HG02678 (cell line): ENCODE measurements around the gene NWD2.
A peak's percentile ranks its signal among the peaks of the same experiment; 100 is the strongest.
"Not testable (repeated sequence)": the region's sequence is repeated elsewhere in the genome, so short reads cannot be mapped to it uniquely, and the experiment has no call there.

Experiments
- ATAC-seq: cut with Tn5 transposase; IDR thresholded peaks from one replicate; pipeline ENCODE4 v1.9.1; 2021; ENCODE audit warnings: mild to moderate bottlenecking, moderate library complexity; ENCODE audit not compliant: unreplicated experiment

Gene NWD2

GRCh38 chr4:37244583-37245390 is at the start of gene NWD2:
Gene NWD2 (plus strand): TSS chr4:37244743. CDS start chr4:37245068, 325 bp downstream.
- no peak for ATAC-seq

- no peak for ATAC-seq
Observed at GRCh38 chr4:37197899-37198298, 46.6 kb upstream of the NWD2 start.

- ATAC-seq = not testable (repeated sequence)
Observed at GRCh38 chr4:37204740-37205139, 39.8 kb upstream of the NWD2 start.

GRCh38 chr4:37216209-37216608 is 28.3 kb upstream of the NWD2 start:
- no peak for ATAC-seq

GRCh38 chr4:37219242-37219641 is 25.3 kb upstream of the NWD2 start:
- ATAC-seq = no peak

GRCh38 chr4:37219990-37220389 is 24.6 kb upstream of the NWD2 start:
- no peak for ATAC-seq

- no peak for ATAC-seq
Observed at GRCh38 chr4:37220685-37221084, 23.9 kb upstream of the NWD2 start.

GRCh38 chr4:37223732-37224131 is 20.8 kb upstream of the NWD2 start:
- ATAC-seq = no peak

GRCh38 chr4:37224854-37225253 is 19.7 kb upstream of the NWD2 start:
- no peak for ATAC-seq

GRCh38 chr4:37225778-37226177 is 18.8 kb upstream of the NWD2 start:
- no peak for ATAC-seq

- ATAC-seq = no peak
Observed at GRCh38 chr4:37232315-37232714, 12.2 kb upstream of the NWD2 start.

GRCh38 chr4:37236165-37236564 is 8.4 kb upstream of the NWD2 start:
- peak; percentile 54 for ATAC-seq

- no peak for ATAC-seq
Observed at GRCh38 chr4:37241647-37242046, 2.9 kb upstream of the NWD2 start.

GRCh38 chr4:37243051-37243450 is 1.5 kb upstream of the NWD2 start:
- ATAC-seq = no peak

- ATAC-seq = no peak
Observed at GRCh38 chr4:37243722-37244582, 591 bp upstream of the NWD2 start.

GRCh38 chr4:37245391-37245954 is 930 bp downstream of the NWD2 start:
- no peak for ATAC-seq

- ATAC-seq = no peak
Observed at GRCh38 chr4:37246891-37247290, 2.3 kb downstream of the NWD2 start.

- ATAC-seq = no peak
Observed at GRCh38 chr4:37258221-37258620, 13.7 kb downstream of the NWD2 start.

GRCh38 chr4:37268319-37268718 is 23.8 kb downstream of the NWD2 start:
- no peak for ATAC-seq

- no peak for ATAC-seq
Observed at GRCh38 chr4:37279121-37279520, 34.6 kb downstream of the NWD2 start.

- ATAC-seq = no peak
Observed at GRCh38 chr4:37279894-37280592, 35.5 kb downstream of the NWD2 start.
